Activated CD8-positive, alpha-beta memory T cell treated with anti-CD3 and anti-CD28 coated beads, Interleukin-2, amount 50 U/mL, for 4 hours (primary cell): ENCODE data around the gene GFOD2.

ENCODE experiments used
- DNase-seq: peaks from one replicate; pipeline ENCODE4 v3.0.0-alpha.2; 2020

The GFOD2 gene

DNA sequence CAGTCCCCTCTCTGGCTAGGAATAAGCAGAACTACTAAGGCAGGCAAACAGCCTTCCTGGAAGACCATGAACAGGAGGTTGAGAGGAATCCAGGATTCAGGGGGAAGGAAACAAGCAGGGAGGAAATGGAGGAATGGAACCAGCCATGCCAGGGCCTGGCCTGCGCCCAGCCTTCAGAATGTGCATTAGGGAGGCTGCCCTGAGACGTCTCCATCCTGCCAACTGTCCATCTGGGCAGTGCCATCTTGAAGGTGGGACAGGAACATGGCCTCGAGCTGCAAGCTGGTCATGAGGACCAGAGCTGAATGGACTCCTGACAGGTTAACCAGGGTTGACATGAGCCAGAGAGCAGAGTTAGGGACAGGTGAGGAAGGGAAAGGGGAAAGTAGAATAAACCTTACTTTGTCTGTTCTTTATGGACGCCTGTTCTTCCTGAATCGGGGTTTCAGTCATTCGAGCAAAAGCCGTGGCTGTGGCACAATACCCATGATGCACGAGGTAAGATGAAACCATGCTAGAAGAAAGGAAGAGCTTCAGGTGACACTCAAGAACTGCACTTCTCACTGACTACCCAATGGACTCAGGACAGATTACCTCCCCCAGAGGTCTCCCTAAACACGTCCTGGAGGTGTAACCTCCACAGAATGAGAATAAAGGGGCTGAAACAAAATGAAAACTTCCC is 12.1 kb upstream of the GFOD2 start:
- DNase-seq: no peak

DNA sequence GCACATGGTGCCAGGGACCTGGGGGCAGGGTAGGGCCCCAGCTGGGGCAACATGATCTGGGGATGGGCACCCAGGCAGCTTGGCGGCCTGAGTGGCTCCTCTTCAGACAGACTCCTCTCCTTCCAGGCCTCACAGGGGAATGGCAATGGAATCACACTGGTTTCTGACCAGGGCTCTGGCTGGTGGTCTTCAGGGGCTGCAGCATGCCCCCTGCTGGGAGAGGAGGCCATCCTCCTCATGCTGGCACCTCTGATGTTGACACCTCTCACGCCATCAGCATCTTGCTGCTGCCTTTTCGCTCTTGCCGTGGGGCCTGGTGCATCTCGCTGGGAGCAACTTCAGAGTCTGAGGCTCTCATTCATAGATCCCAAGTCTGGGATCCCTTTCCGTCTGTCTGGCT is 11.2 kb upstream of the GFOD2 start:
- DNase-seq: no peak

DNA sequence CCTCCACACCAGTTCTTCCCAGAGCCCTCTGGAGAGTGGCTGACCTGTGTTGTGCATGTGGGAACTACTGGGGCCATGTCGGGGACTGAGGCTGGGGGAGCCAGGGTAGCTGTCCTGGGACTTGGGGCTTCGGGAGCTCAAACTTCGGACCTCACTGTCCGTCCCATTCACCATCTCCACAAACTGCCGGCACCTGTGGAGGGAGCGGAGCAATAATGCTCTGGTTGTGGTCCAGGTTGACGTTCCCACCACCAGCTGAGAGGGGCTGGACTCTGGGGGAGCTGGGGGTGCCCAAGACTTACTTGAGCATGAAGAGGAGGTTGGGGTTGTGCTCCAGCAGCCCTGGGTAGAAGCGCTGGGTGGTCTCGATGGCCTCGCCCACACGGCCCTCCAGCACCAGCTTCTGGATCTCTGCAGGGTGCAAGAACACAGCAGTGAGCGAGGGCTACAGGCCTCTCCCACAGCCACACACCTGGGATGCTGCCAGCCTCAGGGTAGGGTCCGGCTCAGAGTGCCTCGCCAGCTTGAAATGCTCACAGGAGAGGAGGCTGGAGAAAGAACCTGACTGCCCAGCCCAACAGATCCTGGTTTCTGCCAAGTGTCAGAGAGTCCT is 10.6 kb upstream of the GFOD2 start:
- DNase-seq: no peak

DNA sequence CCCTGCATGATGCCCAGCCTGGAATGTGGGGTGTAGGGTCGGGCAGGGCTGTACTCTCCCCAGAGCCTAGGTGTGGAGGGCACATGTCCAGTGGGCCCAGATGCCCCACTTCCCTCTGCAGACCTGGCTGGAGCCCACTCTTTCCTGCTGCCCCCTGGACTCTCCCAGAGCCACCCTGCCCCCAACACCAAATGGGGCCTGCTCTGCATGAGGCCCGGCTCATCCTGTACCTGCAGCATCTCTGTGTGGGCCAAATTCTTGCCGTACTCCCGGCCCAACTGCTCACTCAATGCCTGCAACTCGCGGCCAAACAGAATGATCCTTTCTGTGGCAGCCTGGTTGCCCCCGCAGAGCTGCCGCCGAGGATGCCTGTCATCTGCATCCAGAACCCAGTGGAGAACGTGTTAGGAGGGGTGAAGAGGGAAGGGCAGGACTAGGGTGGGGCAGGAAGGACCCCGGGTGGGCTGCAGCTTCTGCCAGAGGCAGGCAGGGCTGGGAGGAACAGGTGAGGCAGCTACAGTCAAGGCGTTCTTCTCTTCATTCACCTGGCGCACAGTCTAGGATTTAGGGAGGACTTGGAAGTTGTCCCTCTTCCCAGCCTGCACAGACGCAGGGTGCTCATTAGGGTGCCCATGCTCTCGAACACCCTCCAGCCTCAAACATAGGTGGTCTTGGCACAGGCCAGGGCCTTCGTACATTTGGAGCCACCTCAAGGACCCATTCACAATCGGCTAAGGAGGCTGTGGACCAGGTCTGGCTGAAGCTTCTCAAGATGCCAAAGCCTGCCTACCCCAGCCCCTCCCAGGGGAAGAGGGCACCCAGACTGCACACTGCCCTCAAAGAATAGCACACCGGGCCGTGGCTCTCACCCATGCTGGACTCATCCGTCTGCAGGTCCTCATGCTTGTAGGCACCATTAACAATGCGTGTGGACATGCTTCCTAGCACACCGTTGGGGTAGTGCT is 8.7 kb upstream of the GFOD2 start:
- DNase-seq: no peak

- no peak for DNase-seq
Observed at GRCh38 chr16:67726106-67727034, 7.3 kb upstream of the GFOD2 start.

DNA sequence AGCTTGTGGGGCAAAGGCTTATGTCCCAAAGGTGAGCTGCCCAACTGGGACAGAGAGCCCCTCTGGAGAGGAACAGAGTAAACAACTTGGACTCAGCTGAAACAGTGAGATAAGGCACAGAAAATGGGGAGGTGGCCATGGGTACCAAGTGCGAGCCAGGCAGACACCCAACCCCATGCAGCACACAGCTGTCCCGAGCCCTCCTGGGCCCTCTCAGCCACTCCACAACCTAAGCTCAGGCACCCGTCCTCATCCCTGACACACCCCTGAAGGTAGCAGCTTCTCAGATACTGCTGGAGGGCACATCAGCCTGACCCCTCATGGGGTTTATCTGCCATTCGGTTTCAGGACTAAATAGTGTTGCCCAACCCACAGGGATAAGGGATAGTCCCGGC is 4.8 kb upstream of the GFOD2 start:
- DNase-seq: no peak

GRCh38 chr16:67723151-67723910 is 4.2 kb upstream of the GFOD2 start:
- DNase-seq: no peak

- no peak for DNase-seq
Observed at GRCh38 chr16:67720236-67720635, 1.1 kb upstream of the GFOD2 start.

- peak; percentile 19 for DNase-seq
Observed at GRCh38 chr16:67719778-67720144, 645 bp upstream of the GFOD2 start.

GRCh38 chr16:67718668-67719047 is 458 bp downstream of the GFOD2 start:
- DNase-seq: no peak

DNA sequence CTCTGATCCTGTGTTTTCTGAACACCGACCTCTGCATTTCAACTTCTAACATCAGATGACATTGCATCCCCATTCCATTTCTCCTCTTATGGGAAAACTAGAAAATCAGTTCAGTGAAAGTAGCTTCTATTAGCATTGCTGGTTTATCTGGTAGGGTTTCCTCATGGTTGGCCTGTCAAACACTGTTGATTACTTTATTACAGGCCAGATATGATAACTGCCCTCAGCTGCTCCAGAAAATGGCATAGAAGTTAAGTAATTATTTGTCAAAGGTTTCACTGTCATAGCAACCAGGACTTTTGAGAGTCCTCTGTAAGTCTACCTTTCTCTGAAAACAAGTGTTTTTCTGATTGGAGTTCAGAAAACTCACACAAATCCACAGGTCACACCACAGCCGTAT is 3.0 kb downstream of the GFOD2 start:
- no peak for DNase-seq

- no peak for DNase-seq
Observed at GRCh38 chr16:67714522-67714921, 4.6 kb downstream of the GFOD2 start.

GRCh38 chr16:67713647-67714273 is 5.4 kb downstream of the GFOD2 start:
- DNase-seq: no peak

DNA sequence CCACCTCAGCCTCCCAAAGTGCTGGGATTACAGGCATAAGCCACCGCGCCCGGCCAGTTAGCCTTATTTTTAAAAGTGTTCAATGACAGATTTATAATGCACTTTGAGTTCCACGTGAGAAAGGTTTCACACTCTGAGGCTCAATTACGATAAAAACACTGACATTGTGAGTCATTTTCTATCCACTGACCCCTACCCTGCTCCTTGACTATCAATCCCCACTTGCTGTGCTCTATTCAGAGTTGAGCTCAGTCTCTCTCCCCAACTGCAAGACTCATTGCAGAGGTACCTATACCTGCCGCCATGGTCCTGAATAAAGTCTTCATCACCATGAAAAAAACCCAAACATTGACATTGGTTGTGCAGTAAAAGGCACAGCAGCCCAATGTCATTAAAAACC is 8.5 kb downstream of the GFOD2 start:
- no peak for DNase-seq

GRCh38 chr16:67709050-67709449 is 10.1 kb downstream of the GFOD2 start:
- no peak for DNase-seq

DNA sequence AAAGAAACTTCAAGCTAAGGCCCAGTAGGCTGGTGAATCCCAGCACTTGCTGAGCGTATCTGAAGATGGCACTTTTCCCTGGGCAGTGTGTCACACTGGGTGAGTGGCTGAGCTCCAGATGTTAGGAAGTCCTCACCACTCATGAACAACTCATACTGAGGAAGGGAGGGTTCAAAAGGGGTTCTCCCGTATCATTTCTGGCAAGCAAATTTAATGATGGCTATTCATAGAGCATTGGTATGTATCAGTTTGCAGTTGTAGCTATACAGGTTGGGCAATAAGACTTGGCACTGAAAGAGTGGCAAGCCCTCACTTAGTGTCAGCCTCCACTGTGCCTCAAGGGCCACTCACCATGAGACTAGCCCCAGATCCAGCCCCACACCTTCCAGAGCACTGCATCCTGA is 10.7 kb downstream of the GFOD2 start:
- no peak for DNase-seq

DNA sequence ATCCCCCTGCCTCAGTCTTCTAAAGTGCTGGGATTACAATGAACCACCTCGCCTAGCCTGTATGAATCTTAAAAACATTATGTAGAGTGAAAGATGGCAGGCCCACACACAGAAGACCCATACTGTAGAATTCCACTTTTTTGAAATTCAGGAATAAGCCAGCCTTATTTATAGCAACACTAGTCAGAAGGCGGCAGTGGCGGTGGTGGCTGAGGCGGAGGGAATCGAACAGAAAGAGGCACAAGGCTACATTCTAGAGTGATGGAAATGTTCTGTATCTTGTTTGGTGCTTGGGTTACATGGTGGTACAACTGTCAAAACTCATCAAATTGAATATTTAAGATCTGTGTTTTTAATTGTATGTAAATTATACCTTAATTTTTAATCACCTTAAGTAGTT is 11.3 kb downstream of the GFOD2 start:
- DNase-seq: no peak

DNA sequence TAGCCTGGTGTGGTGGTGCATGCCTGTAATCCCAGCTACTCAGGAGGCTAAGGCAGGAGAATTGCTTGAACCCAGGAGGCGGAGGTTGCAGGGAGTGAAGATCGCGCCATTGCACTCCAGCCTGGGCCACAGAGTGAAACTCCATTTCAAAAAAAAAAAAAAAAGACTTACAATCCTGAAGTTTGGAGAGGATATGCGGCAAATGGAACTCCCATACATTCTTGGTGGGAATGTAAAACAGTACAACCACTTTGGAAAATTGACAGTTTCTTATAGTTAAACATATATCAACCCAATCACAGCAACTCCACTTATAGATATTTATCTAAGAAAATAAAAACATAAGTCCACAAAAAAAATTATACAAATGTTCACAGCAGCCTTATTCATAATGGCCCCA is 11.9 kb downstream of the GFOD2 start:
- no peak for DNase-seq

- no peak for DNase-seq
Observed at GRCh38 chr16:67704110-67704509, 15.0 kb downstream of the GFOD2 start.

DNA sequence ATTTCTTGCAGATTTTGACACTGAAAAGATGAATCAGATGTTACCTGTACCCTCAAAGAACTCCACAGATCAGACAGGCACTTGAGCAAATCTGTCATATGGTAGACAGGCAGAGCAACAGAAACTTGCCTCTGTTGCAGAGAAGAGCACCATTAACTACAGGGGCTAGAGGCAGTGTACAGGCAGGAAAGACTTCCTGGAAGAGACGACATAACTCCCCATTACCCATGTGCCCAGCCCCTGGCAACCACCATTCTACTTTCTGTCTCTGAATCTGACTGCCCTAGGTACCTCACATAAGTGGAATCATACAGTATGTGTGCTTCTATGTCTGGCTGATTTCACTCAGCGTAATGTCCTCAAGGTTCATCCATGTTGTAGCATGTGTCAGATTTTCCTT is 15.5 kb downstream of the GFOD2 start:
- DNase-seq: no peak

- DNase-seq: no peak
Observed at GRCh38 chr16:67702130-67702529, 17.0 kb downstream of the GFOD2 start.

DNA sequence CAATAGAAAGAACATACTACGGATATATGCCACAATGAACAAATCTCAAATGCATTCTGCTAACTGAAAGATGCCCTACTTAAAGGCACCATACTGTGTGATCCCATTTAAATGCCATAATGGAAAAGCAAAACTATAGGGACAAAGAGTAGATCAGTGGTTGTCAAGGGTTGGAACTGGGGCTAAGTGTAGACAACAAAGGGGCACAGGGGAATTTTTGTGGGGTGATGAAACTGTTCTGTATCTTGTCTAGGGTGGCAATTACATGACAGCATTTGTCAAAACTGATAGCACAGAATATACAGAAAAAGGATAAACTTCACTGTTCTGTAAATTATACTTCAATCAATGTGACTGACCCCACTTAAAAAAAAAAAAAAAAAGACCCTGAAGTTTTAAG is 17.7 kb downstream of the GFOD2 start:
- DNase-seq: no peak
